ENCODE results near the gene ST8SIA1.

ST8SIA1 gene

GRCh38 chr12:22332202-22332601 lies 2.3 kb downstream of the ST8SIA1 start:
- DNase-seq (ENCODE audit: extremely low spot score) = no peak
- POLR2A ChIA-PET = no interaction called here
- TF ChIP-seq TARDBP (IDR thresholded peaks at IDR 0.05) (no peak), FOXM1 (IDR thresholded peaks at IDR 0.05; ENCODE audit: borderline replicate concordance) (no peak), PKNOX1 (IDR thresholded peaks at IDR 0.05) (no peak), ELF4 (IDR thresholded peaks at IDR 0.05) (no peak), CTBP1 (IDR thresholded peaks at IDR 0.05; ENCODE audit: borderline replicate concordance) (no peak), ZNF384 (IDR thresholded peaks at IDR 0.05) (no peak), NFRKB (IDR thresholded peaks at IDR 0.05) (no peak), FOXA1 (IDR thresholded peaks at IDR 0.05) (no peak), SUZ12 (IDR thresholded peaks at IDR 0.05) (no peak), FOXK2 (IDR thresholded peaks at IDR 0.05) (no peak), HDGF (IDR thresholded peaks at IDR 0.05; ENCODE audit: borderline replicate concordance) (no peak)
- CTCF ChIA-PET = interaction anchor here (0.6 kb wide), 1 partner anchor 251 kb away, joined by 3 read pairs; no protein-coding TSS in a partner anchor

GRCh38 chr12:22329621-22330020 lies 4.9 kb downstream of the ST8SIA1 start:
- POLR2A ChIA-PET = no interaction called here
- no peak for DNase-seq (ENCODE audit: extremely low spot score)
- TF ChIP-seq NFRKB (IDR thresholded peaks at IDR 0.05) (no peak), TARDBP (IDR thresholded peaks at IDR 0.05) (no peak), FOXA1 (IDR thresholded peaks at IDR 0.05) (no peak), SUZ12 (IDR thresholded peaks at IDR 0.05) (no peak), LEF1 (IDR thresholded peaks at IDR 0.05; ENCODE audit: borderline replicate concordance) (no peak), ZNF384 (IDR thresholded peaks at IDR 0.05) (no peak), HDGF (IDR thresholded peaks at IDR 0.05; ENCODE audit: borderline replicate concordance) (no peak), ELF4 (IDR thresholded peaks at IDR 0.05) (no peak), CTBP1 (IDR thresholded peaks at IDR 0.05; ENCODE audit: borderline replicate concordance) (no peak), FOXM1 (IDR thresholded peaks at IDR 0.05; ENCODE audit: borderline replicate concordance) (no peak), L3MBTL2 (conservative IDR thresholded peaks at IDR 0.05) (no peak), FOXK2 (IDR thresholded peaks at IDR 0.05) (no peak), ARNT (IDR thresholded peaks at IDR 0.05) (no peak), PKNOX1 (IDR thresholded peaks at IDR 0.05) (no peak), BHLHE40 (IDR thresholded peaks at IDR 0.05; ENCODE audit: borderline replicate concordance) (no peak), SP1 (IDR thresholded peaks at IDR 0.05) (no peak)
- CTCF ChIA-PET = no interaction called here

- ChIA-PET CTCF (no interaction called here), POLR2A (no interaction called here)
- TF ChIP-seq L3MBTL2 (conservative IDR thresholded peaks at IDR 0.05) (no peak), ARNT (IDR thresholded peaks at IDR 0.05) (no peak), LEF1 (IDR thresholded peaks at IDR 0.05; ENCODE audit: borderline replicate concordance) (no peak), CTBP1 (IDR thresholded peaks at IDR 0.05; ENCODE audit: borderline replicate concordance) (no peak), SUZ12 (IDR thresholded peaks at IDR 0.05) (no peak), PKNOX1 (IDR thresholded peaks at IDR 0.05) (no peak), BHLHE40 (IDR thresholded peaks at IDR 0.05; ENCODE audit: borderline replicate concordance) (no peak), NFRKB (IDR thresholded peaks at IDR 0.05) (no peak), SP1 (IDR thresholded peaks at IDR 0.05) (no peak), FOXK2 (IDR thresholded peaks at IDR 0.05) (no peak), FOXA1 (IDR thresholded peaks at IDR 0.05) (no peak), ELF4 (IDR thresholded peaks at IDR 0.05) (no peak), ZNF384 (IDR thresholded peaks at IDR 0.05) (no peak), HDGF (IDR thresholded peaks at IDR 0.05; ENCODE audit: borderline replicate concordance) (no peak)
- DNase-seq (ENCODE audit: extremely low spot score) = no peak
These were observed 9.3 kb downstream of the ST8SIA1 start for GRCh38 chr12:22325218-22325617.

- DNase-seq (ENCODE audit: extremely low spot score) = no peak
- TF ChIP-seq FOXM1 (IDR thresholded peaks at IDR 0.05; ENCODE audit: borderline replicate concordance) = no peak
- no peak for TF ChIP-seq ZNF384 (IDR thresholded peaks at IDR 0.05)
- TF ChIP-seq FOXA1 (IDR thresholded peaks at IDR 0.05) = no peak
- TF ChIP-seq ARNT (IDR thresholded peaks at IDR 0.05) = no peak
- no peak for TF ChIP-seq TARDBP (IDR thresholded peaks at IDR 0.05)
- TF ChIP-seq NFRKB (IDR thresholded peaks at IDR 0.05) = no peak
- TF ChIP-seq LEF1 (IDR thresholded peaks at IDR 0.05; ENCODE audit: borderline replicate concordance) = no peak
- no peak for TF ChIP-seq HDGF (IDR thresholded peaks at IDR 0.05; ENCODE audit: borderline replicate concordance)
- TF ChIP-seq SUZ12 (IDR thresholded peaks at IDR 0.05) = no peak
- TF ChIP-seq SP1 (IDR thresholded peaks at IDR 0.05) = no peak
- no peak for TF ChIP-seq FOXK2 (IDR thresholded peaks at IDR 0.05)
- TF ChIP-seq CTBP1 (IDR thresholded peaks at IDR 0.05; ENCODE audit: borderline replicate concordance) = no peak
- TF ChIP-seq ELF4 (IDR thresholded peaks at IDR 0.05) = no peak
- no peak for TF ChIP-seq PKNOX1 (IDR thresholded peaks at IDR 0.05)
- ChIA-PET CTCF (interaction anchor here (0.6 kb wide), 1 partner anchor 239 kb away, joined by 7 read pairs; no protein-coding TSS in a partner anchor), POLR2A (no interaction called here)
These were observed 12.4 kb downstream of the ST8SIA1 start for GRCh38 chr12:22322091-22322490.

GRCh38 chr12:22321638-22322037 lies 12.9 kb downstream of the ST8SIA1 start:
- ChIA-PET POLR2A (no interaction called here), CTCF (interaction anchor here (0.6 kb wide), 2 partner anchors 103 to 238 kb away, joined by 3 to 7 read pairs; no protein-coding TSS in a partner anchor)
- DNase-seq (ENCODE audit: extremely low spot score) = no peak
- TF ChIP-seq NFRKB (IDR thresholded peaks at IDR 0.05) = no peak
- TF ChIP-seq ELF4 (IDR thresholded peaks at IDR 0.05) = no peak
- no peak for TF ChIP-seq TARDBP (IDR thresholded peaks at IDR 0.05)
- no peak for TF ChIP-seq SP1 (IDR thresholded peaks at IDR 0.05)
- TF ChIP-seq CTBP1 (IDR thresholded peaks at IDR 0.05; ENCODE audit: borderline replicate concordance) = no peak
- no peak for TF ChIP-seq FOXK2 (IDR thresholded peaks at IDR 0.05)
- no peak for TF ChIP-seq FOXA1 (IDR thresholded peaks at IDR 0.05)
- no peak for TF ChIP-seq LEF1 (IDR thresholded peaks at IDR 0.05; ENCODE audit: borderline replicate concordance)
- TF ChIP-seq ARNT (IDR thresholded peaks at IDR 0.05) = no peak
- TF ChIP-seq FOXM1 (IDR thresholded peaks at IDR 0.05; ENCODE audit: borderline replicate concordance) = no peak
- TF ChIP-seq PKNOX1 (IDR thresholded peaks at IDR 0.05) = no peak
- TF ChIP-seq HDGF (IDR thresholded peaks at IDR 0.05; ENCODE audit: borderline replicate concordance) = no peak
- TF ChIP-seq L3MBTL2 (conservative IDR thresholded peaks at IDR 0.05) = no peak
